Endothelial cell of umbilical vein (primary cell): ENCODE data around the gene ZFR. TPM values are rescaled to one million over a fixed set of nuclear protein-coding genes. Genes with fewer than 3 reads are reported as not detected.

Source experiments
- BruUV-seq: library from RNA; stranded (reverse); fragments of 400-500 nt; replicated peaks from 2 replicates; lab custom pipeline; 2021; lab: Mats Ljungman, UMichigan
- CTCF ChIA-PET: fragments of 300-600, 350-600 bp; sonication (Branson Sonifier 250); formaldehyde crosslinking; loops from one replicate; lab custom pipeline; 2021; ENCODE audit warnings: antibody characterized with exemption, inconsistent platforms; lab: Charles Lee
- POLR2A ChIA-PET: fragments of 300-600, 350-600 bp; sonication (Branson Sonifier 250); formaldehyde crosslinking; loops from one replicate; lab custom pipeline; 2021; ENCODE audit warnings: antibody characterized with exemption, inconsistent platforms; lab: Charles Lee
- DNase-seq: peaks from one replicate; pipeline ENCODE4 v3.0.0-alpha.2; 2011; ENCODE audit warnings: low read depth, low spot score
- FAIRE-seq: peaks from 2 replicates; lab custom pipeline; 2011; peaks lifted over from hg19 to GRCh38; lab: Jason Lieb, UNC
- H2AFZ ChIP-seq: 2 replicates; pipeline ENCODE4 v1.6.0; 2012; ENCODE audit warnings: low read depth, low read length, control low read depth, inconsistent platforms
- H3K27ac ChIP-seq: 2 replicates; pipeline ENCODE4 v1.5.1; 2011; ENCODE audit warnings: low read depth, mild to moderate bottlenecking, control low read depth, low read length, moderate library complexity; ENCODE audit not compliant: insufficient read depth
- H3K27me3 ChIP-seq, 2 experiments: 2 replicates each; pipeline versions ENCODE4 v1.6.0 to v1.6.1; 2011; ENCODE audit warnings: low read length in 2 of 2, mixed read lengths in 1 of 2; ENCODE audit not compliant: control insufficient read depth in 2 of 2, insufficient read depth in 2 of 2
- H3K36me3 ChIP-seq, 2 experiments: 2 replicates in 1 of 2; 3 replicates in 1 of 2; pipeline ENCODE4 v1.5.1; 2011; ENCODE audit warnings: low read length in 2 of 2, mild to moderate bottlenecking in 1 of 2, moderate library complexity in 1 of 2; ENCODE audit not compliant: control insufficient read depth in 2 of 2, insufficient read depth in 2 of 2; ENCODE audit errors: extremely low read depth in 1 of 2
- H3K4me1 ChIP-seq: 3 replicates; pipeline ENCODE4 v1.5.1; 2011; ENCODE audit warnings: mild to moderate bottlenecking, low read length; ENCODE audit not compliant: control insufficient read depth, insufficient read depth; ENCODE audit errors: extremely low read depth
- H3K4me2 ChIP-seq: 2 replicates; pipeline ENCODE4 v1.6.1; 2011; ENCODE audit warnings: low read length, control low read depth, mixed read lengths; ENCODE audit not compliant: insufficient read depth
- H3K4me3 ChIP-seq, 3 experiments: fragments of 200-600 bp in 1 of 3; sonication (generic), shearing (Covaris generic) in 1 of 3; replicated peaks in 1 of 3; 2 replicates each; pipeline ENCODE4 v1.5.1; 2011 to 2016; ENCODE audit warnings: control low read depth in 3 of 3, low read length in 3 of 3, mild to moderate bottlenecking in 2 of 3, inconsistent platforms in 1 of 3, low read depth in 1 of 3, moderate library complexity in 1 of 3; ENCODE audit not compliant: insufficient read depth in 1 of 3
- H3K79me2 ChIP-seq: 2 replicates; pipeline ENCODE4 v1.6.0; 2012; ENCODE audit warnings: low read length, inconsistent platforms; ENCODE audit not compliant: control insufficient read depth, insufficient read depth
- H3K9ac ChIP-seq: replicated peaks from 2 replicates; pipeline ENCODE3; 2011; ENCODE audit warnings: low read length, control low read depth; ENCODE audit not compliant: insufficient read depth; ENCODE audit errors: extremely low read depth
- H3K9me1 ChIP-seq: replicated peaks from 3 replicates; pipeline ENCODE4 v1.6.0; 2011; ENCODE audit warnings: mild to moderate bottlenecking, low read length; ENCODE audit not compliant: control insufficient read depth, insufficient read depth; ENCODE audit errors: extremely low read depth
- H3K9me3 ChIP-seq: replicated peaks from 2 replicates; pipeline ENCODE4 v1.5.1; 2012; ENCODE audit warnings: low read length, inconsistent platforms; ENCODE audit not compliant: control insufficient read depth, insufficient read depth
- H4K20me1 ChIP-seq: replicated peaks from 2 replicates; pipeline ENCODE3; 2011; ENCODE audit warnings: mild to moderate bottlenecking, low read length; ENCODE audit not compliant: control insufficient read depth, insufficient read depth; ENCODE audit errors: extremely low read depth
- EZH2 ChIP-seq: IDR thresholded peaks from 2 replicates; pipeline ENCODE4 v1.6.1; 2012; ENCODE audit warnings: borderline replicate concordance, low read depth, mild to moderate bottlenecking, moderate library complexity, low read length, inconsistent platforms; ENCODE audit not compliant: severe bottlenecking
- FOS ChIP-seq: IDR thresholded peaks from 2 replicates; pipeline ENCODE4 v1.6.1; 2011; ENCODE audit warnings: mild to moderate bottlenecking, low read length, moderate library complexity, borderline replicate concordance; ENCODE audit not compliant: insufficient read depth
- GATA2 ChIP-seq: IDR thresholded peaks from 2 replicates; pipeline ENCODE4 v1.7.0; 2011; ENCODE audit warnings: low read depth, mild to moderate bottlenecking, moderate library complexity, mixed read lengths, low read length; ENCODE audit not compliant: insufficient read length, insufficient read depth
- JUN ChIP-seq: IDR thresholded peaks from 2 replicates; pipeline ENCODE4 v1.6.1; 2011; ENCODE audit warnings: borderline replicate concordance, low read depth; ENCODE audit not compliant: insufficient read length, insufficient read depth
- MYC ChIP-seq: IDR thresholded peaks from one replicate; pipeline ENCODE4 v1.6.1; 2011; ENCODE audit warnings: mild to moderate bottlenecking, low read depth, low read length
- POLR2A ChIP-seq: IDR thresholded peaks from 2 replicates; pipeline ENCODE4 v1.6.1; 2012; ENCODE audit warnings: low read depth, mild to moderate bottlenecking, control low read depth, low read length
- POLR2AphosphoS5 ChIP-seq: IDR thresholded peaks from 2 replicates; pipeline ENCODE4 v1.6.1; 2012; ENCODE audit warnings: low read depth, mild to moderate bottlenecking, control low read depth, low read length, moderate library complexity; ENCODE audit not compliant: insufficient read depth
- dilution Hi-C: fragments of 300-500 bp; cut with MboI; formaldehyde crosslinking; loops from one replicate; pipeline ENCODE4 v1.15.0; 2019; ENCODE audit warnings: low sequenced_read_pairs; ENCODE audit not compliant: extremely low pct_ligation_motif_present
- intact Hi-C: fragments of 100-400 bp; cut with micrococcal nuclease; formaldehyde crosslinking; loops from one replicate; pipeline ENCODE4 v1.10.0; 2022
- polyA plus RNA-seq, 4 experiments: library from polyadenylated mRNA; depleted of rRNA in 3 of 4; stranded (reverse) in 3 of 4; unstranded in 1 of 4; fragments of >200 nt; gene quantifications; 2 replicates each; pipeline versions ENCODE4 v1.2.1 to v1.2.3, GENCODE V29; 2011 to 2012; ENCODE audit warnings: missing spikeins in 1 of 4
- total RNA-seq: library from RNA; stranded (reverse); gene quantifications from 2 replicates; pipeline ENCODE4 v1.2.3, GENCODE V29; 2021
- TF ChIP-seq, protein P1 (sequence below), 2 donors: IDR thresholded peaks; 1 replicate in 1 of 2; 2 replicates in 1 of 2; pipeline ENCODE4 v1.5.1; 2011; ENCODE audit warnings: low read length in 2 of 2, mild to moderate bottlenecking in 2 of 2, moderate library complexity in 2 of 2, control low read depth in 1 of 2, inconsistent platforms in 1 of 2, low read depth in 1 of 2; ENCODE audit not compliant: insufficient read depth in 1 of 2; ENCODE audit errors: extremely low read depth in 1 of 2
- TF ChIP-seq, protein P2 (sequence below): IDR thresholded peaks from 2 replicates; pipeline ENCODE4 v1.6.1; 2011; ENCODE audit not compliant: insufficient read depth, insufficient read length

The ZFR gene
- total and polyA plus RNA-seq, 2 donors (not counting 3 experiments of a cell fraction or from before 2014, with no cell fraction given): 60.1 to 79.4 TPM

DNA sequence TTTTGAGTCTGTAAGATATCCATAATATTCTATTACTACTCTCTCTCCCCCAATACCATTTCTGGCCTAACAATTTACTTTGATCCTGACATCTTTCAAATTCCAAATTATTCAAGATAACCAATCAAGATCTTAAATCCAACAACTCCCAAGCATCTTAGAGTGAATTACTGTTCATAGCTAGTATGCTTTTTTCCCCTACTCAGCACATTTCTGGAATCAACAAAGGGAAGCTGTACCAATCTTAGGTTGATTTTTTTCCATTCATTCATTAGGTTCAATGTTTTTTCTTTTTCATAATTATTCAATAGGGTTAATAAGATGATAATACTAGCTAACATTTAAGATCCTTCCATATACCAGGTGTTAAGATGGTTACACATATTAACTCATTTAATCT, 81.5 kb downstream of the ZFR start:
- H3K9me3 ChIP-seq: no peaks in the 10 kb centered on the region
- H4K20me1 ChIP-seq: no peaks in the 10 kb centered on the region
- intact Hi-C loops (no loop called here), dilution Hi-C loops (no loop called here)
- no peaks in the 10 kb centered on the region for H3K9me1 ChIP-seq
- no peaks in the 10 kb centered on the region for H3K27me3 ChIP-seq
- H3K4me2 ChIP-seq: no peak overlapping the region
- ChIA-PET CTCF (interaction anchor here (1.1 kb wide), 1 partner anchor 131 kb away, joined by 4 read pairs; no protein-coding TSS in a partner anchor), POLR2A (no interaction called here)
- H3K36me3 ChIP-seq: peaks cover 4 to 24% of the 10 kb centered on the region in 2 experiments
- H3K79me2 ChIP-seq: no peaks in the 10 kb centered on the region
- H3K9ac ChIP-seq: no peak overlapping the region
- DNase-seq (no peak), FAIRE-seq (no peak)
- no peak overlapping the region for H2AFZ ChIP-seq
- TF ChIP-seq JUN (no peak), MYC (no peak), EZH2 (no peak), GATA2 (no peak), FOS (no peak), POLR2A (no peak), POLR2AphosphoS5 (no peak)
- TF ChIP-seq, protein P1, sequence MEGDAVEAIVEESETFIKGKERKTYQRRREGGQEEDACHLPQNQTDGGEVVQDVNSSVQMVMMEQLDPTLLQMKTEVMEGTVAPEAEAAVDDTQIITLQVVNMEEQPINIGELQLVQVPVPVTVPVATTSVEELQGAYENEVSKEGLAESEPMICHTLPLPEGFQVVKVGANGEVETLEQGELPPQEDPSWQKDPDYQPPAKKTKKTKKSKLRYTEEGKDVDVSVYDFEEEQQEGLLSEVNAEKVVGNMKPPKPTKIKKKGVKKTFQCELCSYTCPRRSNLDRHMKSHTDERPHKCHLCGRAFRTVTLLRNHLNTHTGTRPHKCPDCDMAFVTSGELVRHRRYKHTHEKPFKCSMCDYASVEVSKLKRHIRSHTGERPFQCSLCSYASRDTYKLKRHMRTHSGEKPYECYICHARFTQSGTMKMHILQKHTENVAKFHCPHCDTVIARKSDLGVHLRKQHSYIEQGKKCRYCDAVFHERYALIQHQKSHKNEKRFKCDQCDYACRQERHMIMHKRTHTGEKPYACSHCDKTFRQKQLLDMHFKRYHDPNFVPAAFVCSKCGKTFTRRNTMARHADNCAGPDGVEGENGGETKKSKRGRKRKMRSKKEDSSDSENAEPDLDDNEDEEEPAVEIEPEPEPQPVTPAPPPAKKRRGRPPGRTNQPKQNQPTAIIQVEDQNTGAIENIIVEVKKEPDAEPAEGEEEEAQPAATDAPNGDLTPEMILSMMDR (IDR thresholded peaks at IDR 0.05; ENCODE audit: extremely low read depth in 1 of 2, insufficient read depth in 1 of 2, low read depth in 1 of 2, low read length in 2 of 2): no peak
- TF ChIP-seq, protein P2, sequence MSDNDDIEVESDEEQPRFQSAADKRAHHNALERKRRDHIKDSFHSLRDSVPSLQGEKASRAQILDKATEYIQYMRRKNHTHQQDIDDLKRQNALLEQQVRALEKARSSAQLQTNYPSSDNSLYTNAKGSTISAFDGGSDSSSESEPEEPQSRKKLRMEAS: no peak
- no peak overlapping the region for H3K4me3 ChIP-seq
- no peaks in the 10 kb centered on the region for H3K4me1 ChIP-seq
- no peak overlapping the region for H3K27ac ChIP-seq
- BruUV-seq: no TSS peak
